ENCODE measurements around the gene RGR.

DNA sequence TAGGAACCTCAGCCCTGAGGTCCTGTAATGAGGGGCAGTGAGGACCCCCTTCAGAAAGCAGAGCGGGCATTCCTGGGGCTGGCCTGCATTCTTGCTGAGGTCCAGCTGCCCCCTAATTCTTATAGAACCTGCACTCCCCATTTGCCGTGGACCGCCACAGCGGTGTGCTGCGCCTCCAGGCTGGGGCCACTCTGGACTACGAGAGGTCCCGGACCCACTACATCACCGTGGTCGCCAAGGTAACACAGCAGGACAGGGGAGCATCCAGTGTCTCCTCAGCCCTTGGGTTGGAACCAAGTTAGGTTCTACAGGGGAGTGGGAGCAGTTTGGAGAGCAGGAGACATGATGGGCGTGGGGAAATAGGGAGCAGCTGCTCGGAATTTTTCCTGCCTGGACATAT is 43.2 kb upstream of the RGR start:
- TF ChIP-seq, protein P1, sequence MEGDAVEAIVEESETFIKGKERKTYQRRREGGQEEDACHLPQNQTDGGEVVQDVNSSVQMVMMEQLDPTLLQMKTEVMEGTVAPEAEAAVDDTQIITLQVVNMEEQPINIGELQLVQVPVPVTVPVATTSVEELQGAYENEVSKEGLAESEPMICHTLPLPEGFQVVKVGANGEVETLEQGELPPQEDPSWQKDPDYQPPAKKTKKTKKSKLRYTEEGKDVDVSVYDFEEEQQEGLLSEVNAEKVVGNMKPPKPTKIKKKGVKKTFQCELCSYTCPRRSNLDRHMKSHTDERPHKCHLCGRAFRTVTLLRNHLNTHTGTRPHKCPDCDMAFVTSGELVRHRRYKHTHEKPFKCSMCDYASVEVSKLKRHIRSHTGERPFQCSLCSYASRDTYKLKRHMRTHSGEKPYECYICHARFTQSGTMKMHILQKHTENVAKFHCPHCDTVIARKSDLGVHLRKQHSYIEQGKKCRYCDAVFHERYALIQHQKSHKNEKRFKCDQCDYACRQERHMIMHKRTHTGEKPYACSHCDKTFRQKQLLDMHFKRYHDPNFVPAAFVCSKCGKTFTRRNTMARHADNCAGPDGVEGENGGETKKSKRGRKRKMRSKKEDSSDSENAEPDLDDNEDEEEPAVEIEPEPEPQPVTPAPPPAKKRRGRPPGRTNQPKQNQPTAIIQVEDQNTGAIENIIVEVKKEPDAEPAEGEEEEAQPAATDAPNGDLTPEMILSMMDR (IDR thresholded peaks at IDR 0.05): no peak
- no peak for TF ChIP-seq POLR2A (IDR thresholded peaks at IDR 0.05)
